Thyroid gland (tissue), 4 donors: ENCODE results near the gene TRIM49D2.
"Not testable (repeated sequence)": the region's sequence is repeated elsewhere in the genome, so short reads cannot be mapped to it uniquely, and the experiment has no call there.

Experiments used
- CTCF ChIP-seq, 6 experiments: fragments of 200-600 bp in 3 of 6; fragments of 450-650 bp in 3 of 6; sonication (generic) in 3 of 6; IDR thresholded peaks; one replicate each; pipeline ENCODE4 v1.5.1; 2016 to 2019; ENCODE audit warnings: antibody characterized with exemption in 6 of 6, mild to moderate bottlenecking in 2 of 6, inconsistent platforms in 1 of 6, moderate library complexity in 1 of 6
- POLR2A ChIP-seq, 2 donors: fragments of 450-650 bp; IDR thresholded peaks; one replicate each; pipeline ENCODE4 v1.6.1; 2017; ENCODE audit warnings: antibody characterized with exemption in 2 of 2, mild to moderate bottlenecking in 2 of 2, moderate library complexity in 1 of 2

- not testable (repeated sequence) for TF ChIP-seq POLR2A, CTCF (IDR thresholded peaks at IDR 0.05)
These were observed 37.0 kb downstream of the TRIM49D2 start for GRCh38 chr11:89960833-89961232.
